Stimulated activated CD8-positive, alpha-beta memory T cell treated with anti-CD3 and anti-CD28 coated beads, Interleukin-2, amount 100 ng/mL, for 48 hours (primary cell): ENCODE data around the gene MUCL3.
A peak's percentile ranks its signal among the peaks of the same experiment; 100 is the strongest.
"Not testable (repeated sequence)": the region's sequence is repeated elsewhere in the genome, so short reads cannot be mapped to it uniquely, and the experiment has no call there.

Experiments
- DNase-seq, 2 donors: peaks; one replicate each; pipeline ENCODE4 v3.0.0-alpha.2; 2020; ENCODE audit warnings: low read depth in 2 of 2

The MUCL3 gene

GRCh38 chr6:30944051-30944450 lies 3.3 kb downstream of the MUCL3 start:
- no peak for DNase-seq

- DNase-seq = no peak
These were observed 4.5 kb downstream of the MUCL3 start for GRCh38 chr6:30945281-30945680.

DNA sequence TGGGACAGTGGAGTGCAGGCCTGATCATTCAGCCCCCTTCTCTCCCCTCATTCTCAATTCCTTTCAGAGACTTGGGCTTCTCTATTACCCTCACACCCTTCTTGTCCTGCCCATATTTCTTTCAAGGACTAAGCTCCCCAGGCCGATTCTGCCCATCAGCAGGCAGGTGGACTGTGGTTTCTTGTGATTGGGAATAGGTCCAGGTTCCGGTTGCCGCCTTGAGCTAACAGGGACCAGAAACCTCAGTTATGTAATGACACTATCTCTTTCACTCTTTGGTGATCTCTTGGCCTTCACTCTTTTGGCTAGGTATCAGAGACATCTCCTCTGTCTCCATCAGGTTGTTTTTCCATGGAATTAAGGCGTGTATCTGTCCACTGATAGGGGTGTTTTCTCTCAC lies 6.5 kb downstream of the MUCL3 start:
- no peak for DNase-seq

DNA sequence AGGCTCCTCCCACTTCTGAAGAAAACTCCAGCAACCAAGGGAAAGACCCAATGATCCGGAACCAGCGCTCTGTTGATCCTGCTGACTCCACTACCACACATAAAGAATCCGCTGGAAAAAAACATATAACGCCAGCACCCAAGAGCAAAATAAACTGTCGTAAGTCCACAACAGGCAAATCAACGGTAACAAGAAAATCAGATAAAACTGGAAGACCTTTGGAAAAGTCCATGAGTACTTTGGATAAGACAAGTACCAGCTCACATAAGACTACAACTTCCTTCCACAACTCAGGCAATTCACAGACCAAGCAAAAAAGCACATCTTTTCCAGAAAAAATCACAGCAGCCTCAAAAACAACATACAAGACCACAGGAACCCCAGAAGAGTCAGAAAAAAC lies 8.0 kb downstream of the MUCL3 start:
- DNase-seq = no peak

GRCh38 chr6:30951907-30952469 lies 11.2 kb downstream of the MUCL3 start:
- DNase-seq = no peak

- no peak for DNase-seq
These were observed 14.0 kb downstream of the MUCL3 start for GRCh38 chr6:30954631-30955366.

DNA sequence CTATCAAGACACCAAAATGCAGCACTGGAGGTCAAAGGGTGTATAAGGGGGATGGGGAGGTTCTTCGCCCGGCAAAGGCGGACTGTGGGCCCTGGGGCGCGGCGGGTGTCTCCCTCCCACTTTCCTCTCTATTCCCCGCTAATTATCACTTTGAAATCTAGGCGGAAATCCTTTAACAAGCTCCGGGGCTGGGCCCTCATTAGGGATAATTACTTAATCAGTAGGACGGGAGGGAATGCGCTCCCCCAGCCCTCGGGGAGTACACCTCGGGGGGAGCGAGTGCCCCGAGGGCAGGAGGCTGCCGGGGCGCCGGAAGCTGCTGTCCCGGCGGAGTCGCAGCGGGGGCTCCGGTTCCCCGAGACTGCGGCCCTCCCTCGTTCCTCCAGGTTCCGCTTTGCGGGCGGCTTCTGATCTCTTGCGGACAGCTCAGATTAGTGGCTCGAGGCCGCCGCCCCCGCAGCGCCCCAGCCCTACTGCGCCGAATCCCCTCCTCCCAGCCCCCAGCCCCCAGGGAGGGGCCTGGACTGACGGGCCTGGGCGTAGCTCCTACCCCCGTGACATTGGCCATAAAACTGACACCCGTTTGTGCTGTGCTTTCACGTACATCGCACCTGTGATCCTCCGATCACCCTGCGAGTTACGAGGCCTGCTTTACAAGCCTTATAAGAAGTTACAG lies 14.7 kb downstream of the MUCL3 start:
- peak; percentile 64 to 75 for DNase-seq

DNA sequence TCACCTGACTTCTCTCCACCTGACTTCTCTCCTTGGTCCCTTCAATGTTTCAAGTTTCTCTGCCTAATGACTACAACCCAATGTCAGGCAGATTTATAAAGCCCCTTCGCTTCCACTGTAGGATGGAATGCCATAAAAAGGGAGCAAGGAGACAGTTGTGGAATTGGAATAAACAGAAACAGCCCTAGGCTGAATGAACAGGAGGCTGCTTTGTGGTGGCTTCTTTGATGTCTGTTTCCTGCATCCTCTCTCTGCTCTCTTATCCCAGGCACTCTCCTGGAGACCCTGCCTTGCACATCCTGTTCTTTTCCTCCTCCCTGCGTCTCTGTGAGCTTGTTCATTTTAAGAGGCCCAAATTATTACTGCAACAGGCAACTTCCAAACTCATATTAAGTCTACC lies 16.9 kb downstream of the MUCL3 start:
- no peak for DNase-seq

GRCh38 chr6:30960907-30961673 lies 20.3 kb downstream of the MUCL3 start:
- DNase-seq = no peak

DNA sequence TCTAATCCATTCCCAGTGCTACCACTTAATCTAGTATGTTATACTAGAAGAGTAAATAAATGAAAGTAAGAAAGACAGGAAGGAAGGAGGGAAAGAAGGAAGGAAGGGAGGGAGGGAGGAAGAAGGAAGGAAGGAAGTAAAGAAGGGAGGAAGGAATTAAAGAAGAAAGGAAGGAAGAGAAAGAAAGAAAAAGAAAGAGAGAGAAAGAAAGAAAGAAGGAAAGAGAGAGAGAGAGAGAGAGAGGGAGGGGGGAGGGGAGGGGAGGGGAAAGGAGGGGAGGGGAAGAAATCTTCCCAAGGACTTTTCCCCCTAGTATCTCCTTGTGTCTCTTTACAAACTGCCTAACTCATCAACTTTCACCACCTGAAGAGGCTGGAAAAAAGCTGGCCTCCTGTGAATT lies 21.9 kb downstream of the MUCL3 start:
- no peak for DNase-seq

- no peak for DNase-seq
These were observed 22.9 kb downstream of the MUCL3 start for GRCh38 chr6:30963641-30964040.

- DNase-seq = no peak
These were observed 23.3 kb downstream of the MUCL3 start for GRCh38 chr6:30964075-30964474.

- DNase-seq = no peak
These were observed 24.4 kb downstream of the MUCL3 start for GRCh38 chr6:30965140-30965601.

DNA sequence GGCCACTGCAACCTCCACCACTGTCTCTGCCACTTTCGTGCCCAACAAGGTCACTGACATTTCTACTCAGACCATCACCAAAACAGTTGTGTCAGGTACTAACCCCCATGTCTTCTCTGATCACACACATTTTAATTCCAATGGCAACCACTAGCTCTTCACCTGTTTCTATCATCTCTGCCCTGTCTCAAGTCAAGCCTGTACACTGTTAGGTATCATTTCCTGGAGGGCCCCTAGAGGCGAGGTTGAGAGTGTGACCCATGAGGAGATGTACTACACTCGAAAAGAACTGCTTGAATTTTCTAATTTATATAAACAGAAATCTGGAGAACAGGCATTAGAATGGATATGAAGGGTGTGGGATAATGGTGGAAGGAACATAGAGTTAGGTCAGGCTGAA lies 25.4 kb downstream of the MUCL3 start:
- no peak for DNase-seq

DNA sequence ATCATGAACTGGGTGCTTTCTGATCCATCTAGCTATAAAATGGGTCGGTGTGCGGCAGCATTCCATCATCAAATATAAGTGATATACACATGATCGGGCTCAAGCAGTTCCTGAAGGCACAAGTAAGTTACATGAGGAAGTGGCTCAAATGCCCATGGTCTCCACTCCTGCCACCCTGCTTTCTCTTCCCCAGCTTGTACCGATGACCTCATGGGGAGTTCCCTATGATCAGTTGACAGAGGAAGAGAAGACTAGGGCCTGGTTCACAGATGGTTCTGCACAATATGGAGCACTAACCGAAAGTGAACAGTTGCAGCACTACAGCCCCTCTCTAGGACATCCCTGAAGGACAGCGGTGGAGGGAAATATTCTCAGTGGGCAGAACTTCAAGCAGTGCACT lies 28.4 kb downstream of the MUCL3 start:
- DNase-seq = not testable (repeated sequence)

DNA sequence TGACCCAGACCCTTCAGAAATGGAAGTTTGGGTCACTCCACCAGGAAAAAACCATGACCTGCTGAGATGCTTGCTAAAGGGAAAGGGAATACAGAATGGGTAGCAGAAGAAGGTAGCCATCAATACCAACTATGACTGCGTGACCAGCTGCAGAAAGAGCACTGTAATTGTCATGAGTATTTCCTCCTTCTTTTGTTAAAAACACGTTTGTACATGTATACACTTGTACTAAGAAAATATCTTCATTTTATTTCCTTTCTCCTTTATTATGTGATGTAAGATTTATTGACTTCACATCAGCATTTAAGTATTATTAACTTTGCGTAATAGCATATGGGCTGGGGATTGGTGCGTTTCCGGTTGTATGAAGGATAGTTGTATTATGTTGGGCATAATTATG lies 30.2 kb downstream of the MUCL3 start:
- DNase-seq = no peak

DNA sequence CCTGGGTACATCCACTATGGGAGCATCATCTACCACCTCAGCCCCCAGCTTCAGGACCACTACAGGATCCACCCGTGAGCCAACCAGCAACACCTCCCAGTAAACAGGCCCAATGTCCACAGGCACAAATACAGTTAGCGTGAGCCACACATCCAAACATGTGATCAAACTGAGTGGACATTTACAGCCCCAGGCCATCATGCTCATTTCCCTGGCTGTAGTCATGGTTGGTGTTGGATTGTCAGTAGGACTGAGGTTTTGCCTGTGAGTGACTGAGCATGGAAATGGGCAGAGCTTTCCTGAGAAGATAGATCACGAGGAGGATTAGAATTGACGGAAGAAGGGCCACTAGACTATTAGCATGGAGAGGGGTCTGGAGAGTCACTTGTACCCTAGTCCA lies 32.0 kb downstream of the MUCL3 start:
- no peak for DNase-seq

- no peak for DNase-seq
These were observed 33.9 kb downstream of the MUCL3 start for GRCh38 chr6:30974490-30975252.

GRCh38 chr6:30979141-30979540 lies 38.4 kb downstream of the MUCL3 start:
- DNase-seq = no peak

GRCh38 chr6:30979690-30980089 lies 38.9 kb downstream of the MUCL3 start:
- no peak for DNase-seq

DNA sequence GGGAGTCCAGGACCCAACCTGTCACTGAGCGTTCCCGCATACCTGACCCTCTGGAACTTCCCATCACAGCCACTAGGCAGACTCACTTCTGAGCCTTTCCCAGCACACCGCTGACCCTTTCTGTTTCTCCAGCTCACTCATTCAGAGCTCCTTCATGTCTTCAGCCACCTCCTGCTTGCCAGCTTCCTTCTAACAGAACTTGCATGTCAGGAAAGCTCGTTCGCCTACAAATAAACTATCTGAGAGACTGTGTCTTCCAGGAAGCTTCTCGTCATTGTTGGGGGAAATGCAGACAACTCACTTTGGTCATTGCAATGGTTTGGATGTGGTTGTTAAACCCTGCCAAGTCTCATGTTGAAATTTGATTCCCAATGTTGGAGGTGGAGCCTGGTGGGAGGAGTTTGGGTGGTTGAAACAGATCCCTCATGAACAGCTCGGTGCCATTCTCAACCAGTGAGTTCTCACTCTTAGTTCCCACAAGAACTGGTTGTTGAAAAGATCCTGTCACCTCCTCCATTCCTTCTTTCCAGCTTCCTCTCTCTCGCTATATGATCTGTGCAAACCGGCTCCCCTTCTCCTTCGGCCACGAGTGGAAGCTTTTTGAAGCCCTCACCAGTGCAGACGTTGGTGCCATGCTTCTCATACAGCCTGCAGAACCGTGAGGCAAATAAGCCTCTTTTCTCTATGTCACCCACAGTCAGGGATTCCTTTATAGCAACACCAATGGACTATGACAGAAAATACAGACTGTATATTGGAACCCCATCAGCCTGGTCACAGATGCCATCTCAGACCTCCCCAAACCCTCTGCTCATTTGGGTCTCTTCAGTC lies 41.4 kb downstream of the MUCL3 start:
- DNase-seq = no peak
